HCT116 (cell line): ENCODE results near the gene HES5. TPM values are rescaled to one million over a fixed set of nuclear protein-coding genes. Genes with fewer than 3 reads are reported as not detected.

ENCODE experiments used
- ATAC-seq: fragments of 200-7000 bp; cut with Tn5 transposase; 2 replicates; pipeline ENCODE4 v1.9.1; 2020; ENCODE audit warnings: mild to moderate bottlenecking, moderate library complexity
- BruUV-seq: library from RNA; stranded (reverse); fragments of 400-500 nt; replicated peaks from 2 replicates; lab custom pipeline; 2021; lab: Mats Ljungman, UMichigan
- CTCF ChIA-PET: fragments of 300-600 bp; sonication (Branson Sonifier 250); formaldehyde crosslinking; loops from one replicate; lab custom pipeline; 2021; ENCODE audit warnings: antibody characterized with exemption; lab: Charles Lee
- POLR2A ChIA-PET: fragments of 300-600, 350-600 bp; sonication (Branson Sonifier 250); formaldehyde crosslinking; loops from one replicate; lab custom pipeline; 2021; ENCODE audit warnings: antibody characterized with exemption; lab: Charles Lee
- RAD21 ChIA-PET, 2 experiments: fragments of 300-600 bp; sonication (Branson Sonifier 250); formaldehyde crosslinking; loops; one replicate each; lab custom pipeline; 2023; ENCODE audit warnings: low total read pairs in 2 of 2; ENCODE audit not compliant: uncharacterized antibody in 2 of 2, unreplicated experiment in 2 of 2, low non-redundant PET in 1 of 2; lab: Charles Lee
- DNase-seq: peaks from one replicate; pipeline ENCODE4 v3.0.0-alpha.2; 2010; ENCODE audit warnings: low read depth, low spot score
- H2AFZ ChIP-seq: fragments of 200-600 bp; shearing (Covaris generic), sonication (generic); 2 replicates; pipeline ENCODE4 v1.6.1; 2017; ENCODE audit warnings: low read depth, mixed run types, mixed read lengths, antibody characterized with exemption, low read length; ENCODE audit not compliant: poor library complexity, severe bottlenecking
- H3K27ac ChIP-seq: 2 replicates; pipeline ENCODE4 v1.5.1; 2012; ENCODE audit warnings: low read depth, low read length
- H3K27me3 ChIP-seq: fragments of 200-600 bp; sonication (generic); 2 replicates; pipeline ENCODE4 v1.6.1; 2016; ENCODE audit warnings: mixed run types, low read length, mixed read lengths; ENCODE audit not compliant: insufficient read depth
- H3K36me3 ChIP-seq, 2 experiments: fragments of 200-500 bp in 1 of 2; fragments of 200-600 bp in 1 of 2; sonication (Bioruptor generic) in 1 of 2; sonication (generic) in 1 of 2; 2 replicates each; pipeline versions ENCODE4 v1.5.1 to v1.6.1; 2014 to 2016; ENCODE audit warnings: low read length in 2 of 2, inconsistent platforms in 1 of 2, mixed read lengths in 1 of 2, mixed run types in 1 of 2; ENCODE audit not compliant: insufficient read depth in 2 of 2, control insufficient read depth in 1 of 2
- H3K4me1 ChIP-seq, 2 experiments: fragments of 200-600 bp in 1 of 2; sonication (generic) in 1 of 2; 2 replicates each; pipeline versions ENCODE4 v1.5.1 to v1.6.1; 2012 to 2017; ENCODE audit warnings: low read length in 2 of 2, inconsistent platforms in 1 of 2, mild to moderate bottlenecking in 1 of 2, mixed read lengths in 1 of 2, mixed run types in 1 of 2, moderate library complexity in 1 of 2; ENCODE audit not compliant: insufficient read depth in 2 of 2, control insufficient read depth in 1 of 2
- H3K4me2 ChIP-seq: fragments of 200-600 bp; sonication (generic); 2 replicates; pipeline ENCODE4 v1.6.1; 2017; ENCODE audit warnings: mixed run types, low read length, mixed read lengths
- H3K4me3 ChIP-seq, 2 experiments: fragments of 200-600 bp in 1 of 2; sonication (generic) in 1 of 2; replicated peaks in 1 of 2; 2 replicates each; pipeline ENCODE4 v1.5.1; 2011 to 2016; ENCODE audit warnings: low read length in 2 of 2, control low read depth in 1 of 2, low read depth in 1 of 2, mild to moderate bottlenecking in 1 of 2, mixed read lengths in 1 of 2, mixed run types in 1 of 2
- H3K79me2 ChIP-seq: fragments of 200-600 bp; sonication (generic); 2 replicates; pipeline ENCODE4 v1.6.1; 2017; ENCODE audit warnings: mild to moderate bottlenecking, mixed run types, low read length, moderate library complexity, mixed read lengths; ENCODE audit not compliant: insufficient read depth
- H3K9ac ChIP-seq: fragments of 200-600 bp; sonication (generic); 2 replicates; pipeline ENCODE4 v1.6.1; 2016; ENCODE audit warnings: low read length, mixed read lengths
- H3K9me2 ChIP-seq: fragments of 200-600 bp; sonication (generic), shearing (Covaris generic); 2 replicates; pipeline ENCODE4 v1.6.1; 2017; ENCODE audit warnings: mixed run types, mild to moderate bottlenecking, moderate library complexity; ENCODE audit not compliant: insufficient read depth
- H3K9me3 ChIP-seq, 2 experiments: fragments of 200-500 bp in 1 of 2; fragments of 200-600 bp in 1 of 2; sonication (Bioruptor generic) in 1 of 2; sonication (generic) in 1 of 2; 2 replicates each; pipeline ENCODE4 v1.6.1; 2014 to 2017; ENCODE audit warnings: low read length in 2 of 2, mixed read lengths in 2 of 2, inconsistent platforms in 1 of 2, low read depth in 1 of 2, mild to moderate bottlenecking in 1 of 2, mixed run types in 1 of 2, moderate library complexity in 1 of 2; ENCODE audit not compliant: control insufficient read depth in 1 of 2, insufficient read depth in 1 of 2
- H4K20me1 ChIP-seq: fragments of 200-600 bp; sonication (generic), shearing (Covaris generic); 2 replicates; pipeline ENCODE4 v1.6.1; 2017; ENCODE audit warnings: mixed run types, mild to moderate bottlenecking, moderate library complexity; ENCODE audit not compliant: insufficient read depth
- ATF3 ChIP-seq: IDR thresholded peaks from 2 replicates; pipeline ENCODE4 v1.6.1; 2012
- CBX3 ChIP-seq: IDR thresholded peaks from 2 replicates; pipeline ENCODE4 v1.6.1; 2012; ENCODE audit warnings: low read depth
- CEBPB ChIP-seq: IDR thresholded peaks from 2 replicates; pipeline ENCODE4 v1.6.1; 2012; ENCODE audit warnings: low read depth
- CTCF ChIP-seq, 3 experiments: fragments of 200-600 bp in 1 of 3; sonication (generic) in 1 of 3; IDR thresholded peaks in 2 of 3; conservative IDR thresholded peaks in 1 of 3; 2 replicates each; pipeline ENCODE4 v1.5.1; 2012 to 2017; ENCODE audit warnings: low read depth in 2 of 3, low read length in 2 of 3, antibody characterized with exemption in 1 of 3, borderline replicate concordance in 1 of 3, control low read depth in 1 of 3, mild to moderate bottlenecking in 1 of 3, mixed read lengths in 1 of 3, mixed run types in 1 of 3, moderate library complexity in 1 of 3; ENCODE audit not compliant: insufficient read depth in 1 of 3
- EZH2 ChIP-seq: fragments of 200-600 bp; sonication (generic); IDR thresholded peaks from 2 replicates; pipeline ENCODE4 v1.6.1; 2017; ENCODE audit warnings: antibody characterized with exemption, mixed run types
- FOSL1 ChIP-seq: IDR thresholded peaks from 2 replicates; pipeline ENCODE4 v1.6.1; 2012; ENCODE audit warnings: low read depth
- POLR2A ChIP-seq: IDR thresholded peaks from 2 replicates; pipeline ENCODE4 v1.7.0; 2011; ENCODE audit warnings: borderline replicate concordance; ENCODE audit not compliant: insufficient read depth, insufficient read length; ENCODE audit errors: extremely low read depth
- RAD21 ChIP-seq: IDR thresholded peaks from 2 replicates; pipeline ENCODE4 v1.6.1; 2012; ENCODE audit warnings: low read depth, mild to moderate bottlenecking
- TCF7L2 ChIP-seq: IDR thresholded peaks from 2 replicates; pipeline ENCODE4 v1.7.0; 2011; ENCODE audit warnings: borderline replicate concordance, inconsistent platforms; ENCODE audit not compliant: insufficient read depth, insufficient read length; ENCODE audit errors: extremely low read depth
- YY1 ChIP-seq: IDR thresholded peaks from 2 replicates; pipeline ENCODE4 v1.6.1; 2011; ENCODE audit warnings: low read length, low read depth, moderate library complexity, mild to moderate bottlenecking; ENCODE audit not compliant: insufficient replicate concordance; ENCODE audit errors: extremely low read depth
- ZFX ChIP-seq: fragments of 450-650 bp; IDR thresholded peaks from 2 replicates; pipeline ENCODE4 v1.6.1; 2017
- intact Hi-C: fragments of 100-400 bp; cut with micrococcal nuclease; formaldehyde crosslinking; loops from 2 replicates; pipeline ENCODE4 v1.10.0; 2022
- total RNA-seq: library from RNA; stranded (reverse); gene quantifications from one replicate; pipeline ENCODE4 v1.2.1, GENCODE V29; 2021; ENCODE audit not compliant: unreplicated experiment

Gene HES5
- total RNA-seq, 1 experiment from 2014 or later = not detected

GRCh38 chr1:2563205-2563604, 33.1 kb upstream of the HES5 start:
- intact Hi-C loops = no loop called here

More at GRCh38 chr1:2563205-2563604, 33.1 kb upstream of the HES5 start:
- no peak overlapping the region for H3K4me2 ChIP-seq
- H3K79me2 ChIP-seq = no peaks in the 10 kb centered on the region
- RAD21 ChIA-PET = no interaction called here
- TF ChIP-seq RAD21 (no peak), CBX3 (no peak), TCF7L2 (no peak), ATF3 (no peak), CTCF (IDR thresholded peaks at IDR 0.05 in 2 of 3, conservative IDR thresholded peaks at IDR 0.05 in 1 of 3; ENCODE audit: borderline replicate concordance in 1 of 3, insufficient read depth in 1 of 3, low read depth in 2 of 3, low read length in 2 of 3) (no peak), CEBPB (no peak), ZFX (no peak), POLR2A (no peak), FOSL1 (no peak), EZH2 (no peak), YY1 (no peak)
- no peak overlapping the region for H3K4me3 ChIP-seq
- ATAC-seq (no peak), DNase-seq (no peak)
- no peaks in the 10 kb centered on the region for H3K36me3 ChIP-seq
- no peak overlapping the region for H3K27ac ChIP-seq
- no peaks in the 10 kb centered on the region for H3K9me3 ChIP-seq
- no peaks in the 10 kb centered on the region for H3K4me1 ChIP-seq
- POLR2A ChIA-PET = no interaction called here
- H3K9me2 ChIP-seq = no peaks in the 10 kb centered on the region
- H3K9ac ChIP-seq = no peak overlapping the region
- no peak overlapping the region for H2AFZ ChIP-seq
- no peaks in the 10 kb centered on the region for H4K20me1 ChIP-seq
- H3K27me3 ChIP-seq = no peaks in the 10 kb centered on the region
- no TSS peak for BruUV-seq
- CTCF ChIA-PET = interaction anchor here (0.6 kb wide), 1 partner anchor 8 kb away, joined by 3 read pairs; no protein-coding TSS in a partner anchor
